NCI-H1092 (cell line): ENCODE measurements around the gene CACNA1E.

Experiments
- DNase-seq: peaks from one replicate; lab custom pipeline; 2025; lab: John Stamatoyannopoulos, UW

CACNA1E gene

DNA sequence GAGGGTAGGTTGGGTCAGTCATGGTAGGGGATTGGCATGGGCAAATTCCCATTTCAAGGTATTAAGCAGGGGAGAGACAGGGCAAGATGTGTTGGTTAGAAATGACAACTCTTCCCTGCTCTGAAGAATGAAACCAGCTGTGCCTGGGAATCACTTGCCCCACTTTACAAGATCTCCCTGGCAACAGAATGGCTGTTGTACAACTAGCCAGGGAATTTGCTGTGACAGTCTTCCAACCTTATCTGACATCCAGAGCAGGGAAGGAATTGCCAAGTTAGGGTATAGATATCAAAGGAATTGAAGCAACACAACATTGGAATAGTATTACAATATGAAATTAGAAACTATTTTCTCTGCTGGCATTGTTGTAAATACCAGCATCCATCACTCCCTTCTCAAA is 154.7 kb downstream of the CACNA1E start:
- DNase-seq: no peak

DNA sequence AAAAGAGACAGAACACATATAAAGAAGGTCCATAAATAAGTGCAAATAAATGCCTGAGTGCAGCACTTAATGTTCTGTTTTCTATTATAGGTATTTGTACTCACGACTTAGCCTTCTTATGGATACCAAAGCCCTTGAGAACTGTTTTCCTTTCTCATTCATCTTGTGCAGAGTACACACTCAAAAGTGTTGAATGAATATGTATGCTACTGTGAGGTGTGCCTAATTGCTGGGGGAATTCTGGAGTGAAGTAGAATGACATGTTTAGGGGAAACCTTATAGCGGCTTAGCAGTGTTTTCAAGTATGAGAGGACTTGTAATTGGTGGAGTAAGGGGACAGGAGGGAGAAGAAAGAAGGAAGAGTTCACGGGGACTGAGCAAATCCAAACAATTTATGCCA is 157.6 kb downstream of the CACNA1E start:
- no peak for DNase-seq

DNA sequence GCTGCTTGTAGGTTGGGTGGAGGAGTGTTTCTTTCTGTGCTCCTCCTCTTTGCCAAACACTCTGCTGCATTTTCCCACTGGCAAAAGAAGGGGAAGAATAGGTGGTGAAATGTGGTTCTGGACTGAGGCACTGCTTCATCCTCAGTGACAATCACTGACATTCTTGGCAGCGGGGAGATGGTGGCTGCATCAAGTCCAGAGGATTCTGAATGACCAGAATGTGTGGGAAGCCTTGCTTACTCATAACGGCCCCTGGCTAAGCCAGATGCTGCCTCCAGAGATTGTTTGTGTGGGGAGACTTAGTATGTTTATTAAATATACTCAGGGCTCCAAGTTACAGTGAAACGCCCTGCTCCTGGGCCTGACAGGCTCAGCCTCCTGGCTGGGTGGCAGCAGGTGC is 160.3 kb downstream of the CACNA1E start:
- no peak for DNase-seq

DNA sequence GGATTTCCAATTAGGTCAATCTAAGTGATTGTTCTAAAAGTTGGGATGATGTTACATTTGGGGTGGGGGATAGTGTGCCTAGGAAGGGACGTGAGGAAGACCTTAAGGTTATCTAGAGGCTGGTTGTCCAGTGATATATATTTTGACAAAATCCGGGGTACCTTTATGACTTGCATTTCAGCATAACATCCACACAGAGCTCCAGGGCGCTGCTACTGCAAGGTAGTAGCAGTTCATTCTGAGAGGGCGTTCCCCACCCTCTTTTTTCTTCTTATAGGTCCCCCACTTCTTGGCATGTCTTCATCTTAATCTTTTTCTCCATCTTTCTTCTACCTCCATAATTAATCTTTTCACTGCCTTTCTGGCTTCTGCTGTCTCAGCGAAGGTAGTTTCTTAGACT is 161.9 kb downstream of the CACNA1E start:
- no peak for DNase-seq

DNA sequence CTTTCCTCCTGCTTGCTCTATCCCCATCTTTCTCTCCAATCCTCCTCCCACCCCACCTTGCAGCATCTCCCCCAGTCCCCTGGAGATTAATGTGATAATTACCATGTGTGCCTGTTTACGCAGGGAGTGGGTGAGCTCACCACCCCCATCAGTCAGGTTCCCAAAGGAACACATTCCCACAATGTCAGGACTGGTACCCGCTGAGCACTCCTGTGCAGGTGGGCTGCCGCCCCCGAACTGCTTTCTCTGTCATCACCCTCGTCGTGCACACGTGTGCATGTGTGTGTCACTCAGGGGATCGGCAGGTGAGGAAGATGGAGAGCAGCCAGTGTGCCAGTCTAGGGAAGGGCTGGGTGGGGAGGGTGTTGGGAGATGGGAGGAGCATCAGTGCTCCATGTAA is 163.4 kb downstream of the CACNA1E start:
- DNase-seq: no peak

DNA sequence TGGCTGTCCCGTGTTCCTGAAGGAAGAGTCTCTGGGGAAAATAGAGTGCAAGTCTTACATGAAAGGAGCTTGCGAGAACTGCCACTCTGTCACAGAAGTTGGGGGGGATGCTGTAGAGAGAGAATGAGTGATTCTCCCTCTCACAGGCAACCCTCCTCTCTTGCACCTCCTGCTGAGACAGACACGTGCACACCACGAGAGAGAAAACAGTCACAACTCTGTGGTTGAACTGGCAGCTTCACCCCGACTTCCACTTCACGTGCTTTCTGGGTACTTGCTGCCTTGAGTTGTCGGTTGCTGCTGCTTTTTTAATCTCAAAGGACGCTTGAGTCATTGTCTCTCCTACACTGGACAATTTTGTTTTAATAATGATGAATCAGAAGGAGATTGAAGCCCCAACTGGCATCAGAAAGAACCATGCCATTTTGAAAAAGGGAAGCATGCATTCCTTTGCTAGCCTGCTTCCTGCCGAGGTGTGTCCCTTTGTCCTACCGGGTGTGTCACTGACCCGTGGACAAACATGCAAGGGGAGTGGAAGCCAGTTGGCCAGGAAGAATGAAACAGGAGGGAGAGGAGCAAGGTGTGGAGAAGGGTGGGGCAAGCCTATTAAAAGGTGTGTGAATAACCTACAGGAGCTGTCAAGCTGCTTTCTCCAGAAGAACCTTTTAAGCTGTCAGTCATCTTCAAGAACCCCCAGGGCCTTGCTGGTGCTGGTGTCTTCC is 164.2 kb downstream of the CACNA1E start:
- no peak for DNase-seq

DNA sequence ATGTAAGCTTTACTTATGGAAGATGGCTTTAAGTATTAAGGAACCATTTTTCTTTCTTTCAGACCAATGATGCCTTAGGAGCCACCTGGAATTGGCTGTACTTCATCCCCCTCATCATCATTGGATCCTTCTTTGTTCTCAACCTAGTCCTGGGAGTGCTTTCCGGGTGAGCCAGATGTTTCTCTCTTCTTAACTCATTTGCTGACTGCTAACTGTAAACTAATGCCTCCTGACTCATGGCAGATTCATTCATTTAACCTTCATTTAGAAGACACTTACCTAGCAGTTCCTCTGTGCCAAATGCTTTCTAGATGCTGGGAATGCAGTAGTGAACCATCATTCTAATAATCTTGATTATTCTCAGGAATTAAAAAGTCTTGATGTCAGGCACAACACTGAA is 168.0 kb downstream of the CACNA1E start:
- DNase-seq: no peak

DNA sequence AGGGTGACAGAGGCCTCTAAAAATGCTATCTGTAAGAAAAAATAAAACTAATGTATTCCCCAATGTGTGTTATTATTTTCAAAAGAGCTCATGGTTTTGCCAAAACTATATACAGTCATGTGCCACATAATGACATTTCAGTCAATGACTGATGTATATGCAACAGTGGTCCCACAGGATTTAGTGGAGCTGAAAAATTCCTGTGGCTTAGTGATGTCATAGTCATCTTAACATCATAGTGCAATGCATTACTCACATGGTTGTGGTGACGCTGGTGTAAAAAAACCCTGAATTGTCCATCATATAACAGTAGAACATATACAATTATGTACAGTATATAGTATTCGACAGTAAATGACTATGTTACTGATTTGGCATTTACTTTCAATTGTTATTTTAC is 172.4 kb downstream of the CACNA1E start:
- no peak for DNase-seq

DNA sequence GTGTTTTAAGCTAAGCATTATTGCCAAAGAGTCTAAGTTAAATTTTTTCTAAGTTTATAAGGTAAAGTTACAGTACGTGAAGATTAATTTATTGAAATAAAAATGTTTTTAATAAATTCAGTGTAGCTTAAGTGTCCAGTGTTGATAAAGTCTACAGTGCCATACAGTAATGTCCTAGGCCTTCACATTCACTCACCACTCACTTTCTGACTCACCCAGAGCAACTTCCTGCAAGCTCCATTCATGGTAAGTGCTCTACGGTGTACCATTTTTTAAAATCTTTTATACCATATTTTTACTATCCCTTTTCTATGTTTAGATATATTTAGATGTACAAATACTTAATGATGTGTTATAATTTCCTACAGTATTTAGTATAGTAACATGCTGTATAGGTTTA is 173.2 kb downstream of the CACNA1E start:
- DNase-seq: no peak

DNA sequence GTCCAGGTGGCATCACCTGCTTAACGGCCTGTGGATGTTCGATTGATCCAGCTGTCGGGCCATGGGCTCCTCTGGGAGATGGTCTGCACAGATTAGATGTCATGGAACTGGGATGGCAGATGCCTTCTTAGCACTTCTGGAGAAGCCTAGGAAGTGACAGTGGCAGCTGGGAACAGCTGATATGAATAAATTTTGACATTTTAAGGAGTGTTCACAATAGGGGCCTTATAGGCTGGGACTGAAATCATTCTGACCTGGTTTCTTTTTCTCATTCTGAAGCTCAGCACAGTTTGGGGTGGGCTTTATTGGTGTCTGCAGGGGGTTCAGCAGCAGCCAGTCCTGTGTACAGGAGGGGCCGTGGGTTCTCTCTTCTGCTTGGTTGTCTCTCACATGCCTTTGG is 175.3 kb downstream of the CACNA1E start:
- DNase-seq: no peak

DNA sequence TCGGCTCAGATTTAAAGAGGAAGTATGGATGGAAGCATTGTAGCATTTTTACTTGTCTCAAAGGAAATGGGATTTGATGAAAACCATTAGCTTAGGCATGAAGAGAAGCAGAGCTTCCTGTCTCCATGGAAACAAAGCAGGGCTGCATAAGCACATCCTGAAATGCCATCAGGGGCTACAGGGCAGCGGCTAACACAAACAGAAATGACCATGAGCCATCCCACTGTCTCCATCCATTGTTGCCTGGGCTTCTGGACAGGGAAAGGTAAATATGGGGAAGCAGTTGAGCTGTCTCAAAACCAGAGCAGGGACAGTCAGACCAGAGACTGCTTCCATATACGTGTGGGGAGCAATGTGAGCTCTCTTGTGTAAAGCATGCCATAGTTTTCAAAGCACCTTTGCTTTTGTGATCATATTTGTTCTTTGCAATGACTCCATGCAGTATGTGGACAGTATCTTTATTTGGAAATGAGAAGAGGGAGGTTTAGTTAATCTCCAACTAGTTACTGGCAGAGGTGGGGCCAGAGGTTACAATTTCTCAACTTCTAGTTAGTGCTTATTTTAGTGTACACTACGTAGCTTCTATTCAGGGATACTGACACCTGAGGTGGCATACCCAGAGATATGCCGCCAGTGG is 176.1 kb downstream of the CACNA1E start:
- DNase-seq: no peak

DNA sequence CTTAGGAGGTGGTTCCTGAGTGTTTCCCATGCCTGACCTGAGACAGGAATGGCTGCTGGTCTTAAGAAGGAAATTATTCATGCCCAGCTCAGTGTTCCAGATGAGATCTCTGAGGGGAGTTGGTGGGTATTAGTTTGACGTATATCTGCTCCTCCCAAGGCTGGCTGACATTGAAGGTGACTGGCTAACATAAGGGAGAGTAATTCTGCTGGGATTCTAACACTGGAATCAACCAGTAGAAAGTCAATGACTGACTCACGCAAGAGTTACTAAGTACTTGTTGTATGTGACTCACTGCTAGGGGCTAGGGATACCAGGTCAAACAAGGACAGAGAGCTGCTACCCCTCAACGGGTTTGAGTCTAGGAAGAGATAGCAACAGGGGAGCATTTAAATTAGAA is 177.3 kb downstream of the CACNA1E start:
- no peak for DNase-seq

DNA sequence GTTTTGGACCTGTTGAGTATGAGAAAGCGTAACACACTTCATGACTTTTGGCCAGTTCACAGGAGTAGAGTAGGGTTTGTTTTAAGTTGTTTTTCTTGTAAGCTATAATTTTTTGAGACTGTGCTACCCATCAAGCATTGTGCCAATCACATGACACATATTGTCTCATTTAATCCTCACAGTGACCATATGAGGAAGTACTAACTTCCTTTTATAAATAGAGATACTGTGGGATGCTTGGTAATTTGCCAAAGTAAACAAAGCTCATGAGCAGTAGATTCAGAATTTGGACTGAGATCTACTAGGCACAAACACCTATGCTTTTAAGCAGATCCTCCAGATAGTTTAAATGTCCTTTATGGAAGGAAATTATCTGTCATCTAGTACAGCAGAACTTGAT is 178.3 kb downstream of the CACNA1E start:
- no peak for DNase-seq

DNA sequence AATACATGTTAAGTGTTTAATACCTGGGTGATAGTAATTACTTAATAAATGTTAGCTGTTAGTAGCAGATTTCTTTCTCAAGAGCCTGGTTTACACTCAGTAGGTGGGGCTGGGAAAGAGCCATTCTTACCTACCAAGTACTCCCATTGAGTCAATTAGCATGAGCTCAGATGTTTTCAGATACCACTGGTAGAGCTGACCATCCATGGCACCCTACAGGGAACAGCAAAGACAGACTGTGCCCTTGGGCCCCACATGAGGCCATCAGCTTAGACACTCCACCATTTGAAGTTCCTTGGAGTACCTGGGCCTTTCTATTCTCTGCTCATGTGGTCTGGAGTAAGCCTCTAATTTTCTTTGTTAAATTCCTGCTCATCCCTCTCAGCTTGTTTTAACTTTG is 179.3 kb downstream of the CACNA1E start:
- no peak for DNase-seq

DNA sequence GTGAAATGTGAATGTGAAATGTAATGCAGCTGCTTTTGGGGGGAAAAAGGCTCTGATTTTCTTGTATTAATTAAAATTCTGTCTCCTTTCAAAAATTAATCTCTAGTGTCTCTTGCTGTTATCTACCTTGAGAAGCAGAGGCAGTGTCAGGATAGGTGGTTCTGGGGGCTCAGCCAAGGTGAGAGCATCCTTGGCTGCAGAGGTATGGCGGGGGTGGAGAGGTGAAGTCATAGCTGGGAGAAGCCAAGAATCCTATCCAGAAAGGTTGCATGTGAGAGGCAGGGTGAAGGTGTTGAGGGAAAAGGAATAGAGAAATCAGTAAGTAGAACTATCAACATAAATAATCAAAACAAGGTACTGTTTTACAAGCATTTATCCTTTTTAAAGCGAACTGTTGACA is 181.2 kb downstream of the CACNA1E start:
- no peak for DNase-seq

DNA sequence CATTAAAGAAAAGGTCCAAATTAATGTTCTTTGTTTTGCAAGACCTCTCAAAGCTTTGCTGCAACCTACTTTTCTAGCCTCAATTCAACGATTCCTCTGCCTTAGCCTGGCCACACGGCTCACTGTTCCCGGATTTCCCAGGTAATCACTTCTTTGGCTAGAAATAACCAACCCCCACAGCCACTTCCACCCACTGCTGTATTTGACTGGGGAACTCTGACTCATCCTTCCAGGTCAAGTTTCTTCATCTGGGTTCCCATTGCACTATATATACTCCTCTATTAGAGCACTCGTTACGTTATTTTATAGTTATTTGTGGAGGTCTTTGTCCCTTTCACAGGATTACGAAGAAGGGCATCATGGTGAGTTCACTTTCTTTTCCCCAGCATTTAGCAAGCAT is 185.9 kb downstream of the CACNA1E start:
- DNase-seq: no peak

DNA sequence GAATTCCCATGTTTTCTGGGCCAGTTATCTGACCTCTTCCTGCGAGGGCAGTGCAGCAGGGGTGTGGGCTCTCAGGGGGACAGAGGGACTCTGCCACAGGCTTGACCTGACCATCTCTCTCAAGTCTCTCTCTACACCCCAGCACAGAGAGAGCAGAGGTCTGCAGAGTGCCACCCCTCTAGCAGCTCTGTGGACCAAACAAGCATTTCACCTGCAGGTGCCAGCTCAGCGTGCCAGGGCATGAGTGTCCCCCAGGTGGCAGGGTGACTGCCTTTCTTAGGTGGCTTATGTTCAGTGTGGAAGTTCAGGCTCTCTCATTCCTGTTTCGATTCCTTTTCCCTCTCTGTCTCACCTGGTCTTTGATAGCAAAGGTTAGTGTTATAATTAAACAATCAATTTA is 191.3 kb downstream of the CACNA1E start:
- DNase-seq: no peak

DNA sequence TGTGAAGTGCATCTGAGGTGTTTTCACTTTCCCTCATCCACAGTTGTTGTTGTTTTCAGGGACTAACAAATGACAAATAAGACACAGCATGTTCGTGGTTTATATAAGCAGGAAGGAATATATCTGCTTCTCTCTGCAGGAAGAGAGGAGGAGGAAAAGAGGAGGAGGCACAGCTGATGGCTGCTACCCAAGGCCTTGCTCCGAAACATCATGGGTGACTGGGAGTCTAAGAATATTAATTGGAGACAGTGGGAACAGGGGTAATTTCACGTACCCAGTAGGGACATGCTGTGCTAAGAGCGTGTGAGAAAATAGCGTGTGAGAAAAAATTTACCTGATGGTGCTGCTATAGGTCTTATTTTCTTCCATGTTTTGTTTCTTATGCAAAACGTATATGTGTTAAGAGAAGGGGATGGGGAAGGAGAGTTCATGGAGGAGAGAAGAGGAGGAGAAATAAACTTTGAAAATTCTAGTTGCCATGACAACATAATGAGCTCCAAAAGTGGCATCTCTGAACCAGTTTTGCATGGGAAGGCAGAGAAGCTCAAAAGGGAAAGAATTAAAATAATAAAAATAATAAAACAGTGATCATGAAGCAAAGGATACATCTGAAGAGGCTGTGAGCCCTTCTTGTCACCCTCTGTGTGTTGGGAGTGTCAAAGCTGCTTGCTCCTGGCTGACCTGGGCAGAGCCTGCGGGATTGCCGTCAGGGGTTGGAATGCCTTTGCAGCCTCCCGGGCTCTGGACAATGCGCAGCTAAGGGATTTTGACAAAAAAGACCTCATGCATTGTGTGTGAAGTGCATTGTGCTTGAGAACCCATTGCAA is 192.0 kb downstream of the CACNA1E start:
- no peak for DNase-seq

DNA sequence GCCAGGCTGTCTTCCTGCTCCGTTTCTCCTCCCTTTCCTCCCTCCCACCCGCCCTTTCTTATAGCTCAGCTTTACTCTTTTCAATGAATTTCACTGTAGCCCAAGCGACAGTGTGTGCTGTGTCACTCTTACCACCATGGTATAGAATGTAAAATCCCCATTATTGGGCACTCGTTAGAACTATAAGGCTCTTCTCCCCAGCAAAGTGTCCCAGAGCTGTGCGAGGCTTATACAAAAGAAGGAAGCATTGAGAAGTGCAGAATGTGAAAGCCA is 192.5 kb downstream of the CACNA1E start:
- DNase-seq: no peak

DNA sequence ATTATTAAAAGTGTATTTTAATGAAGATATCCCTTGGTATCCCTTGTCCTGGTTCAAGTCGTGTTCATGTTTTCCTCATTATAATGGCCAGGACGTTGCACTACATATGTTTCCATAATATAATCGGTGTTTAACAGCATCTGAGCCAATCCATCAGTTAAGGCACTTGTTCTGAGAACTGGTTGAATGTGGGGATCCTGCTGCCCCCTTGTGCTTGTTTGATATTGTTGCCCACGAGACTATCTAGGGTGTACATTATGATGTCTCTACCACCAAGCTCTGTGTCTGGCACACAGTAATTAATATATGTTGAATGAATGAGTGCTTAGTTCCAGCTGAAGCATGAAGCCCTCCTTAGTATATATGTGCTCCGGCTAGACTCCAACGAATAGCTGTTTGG is 193.0 kb downstream of the CACNA1E start:
- peak; percentile 43 for DNase-seq

DNA sequence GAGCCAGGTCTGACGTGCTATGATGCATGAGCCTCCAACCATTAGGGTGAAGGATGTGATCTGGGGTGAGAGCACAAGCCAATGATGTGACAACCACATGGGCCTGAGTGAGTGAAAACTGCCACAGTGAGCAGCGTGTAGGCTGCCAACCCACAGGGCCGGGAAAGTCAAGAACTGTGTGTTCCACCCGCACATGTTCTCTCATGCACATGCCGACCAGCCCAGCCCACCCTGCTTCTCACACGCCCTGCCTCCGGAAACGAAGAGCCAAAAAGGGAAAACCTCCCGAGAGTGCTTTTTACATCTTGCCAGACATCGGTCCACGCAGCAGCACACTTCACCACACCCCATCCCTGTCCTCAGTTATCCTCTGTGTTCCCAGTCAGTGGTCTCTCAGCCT is 197.0 kb downstream of the CACNA1E start:
- DNase-seq: no peak

DNA sequence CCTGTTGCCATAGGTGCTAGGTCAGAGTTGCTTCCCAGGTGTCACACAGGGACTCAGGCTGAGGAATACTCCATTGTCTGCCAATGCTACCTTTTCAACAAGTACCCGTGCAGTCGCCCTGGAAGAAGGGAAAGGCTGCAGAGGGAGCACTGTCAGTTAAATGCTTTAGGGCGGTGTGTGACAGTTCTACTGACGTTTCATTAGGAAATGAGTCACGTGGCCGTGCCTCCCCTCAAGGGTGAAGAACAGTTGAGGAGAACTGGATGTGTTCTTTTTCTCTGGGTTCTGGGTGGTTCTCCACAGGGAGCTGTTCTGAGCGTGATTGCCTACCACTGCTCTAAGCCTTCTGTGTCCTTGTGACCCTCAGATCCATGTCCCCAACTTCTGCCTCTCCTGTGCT is 197.6 kb downstream of the CACNA1E start:
- no peak for DNase-seq

DNA sequence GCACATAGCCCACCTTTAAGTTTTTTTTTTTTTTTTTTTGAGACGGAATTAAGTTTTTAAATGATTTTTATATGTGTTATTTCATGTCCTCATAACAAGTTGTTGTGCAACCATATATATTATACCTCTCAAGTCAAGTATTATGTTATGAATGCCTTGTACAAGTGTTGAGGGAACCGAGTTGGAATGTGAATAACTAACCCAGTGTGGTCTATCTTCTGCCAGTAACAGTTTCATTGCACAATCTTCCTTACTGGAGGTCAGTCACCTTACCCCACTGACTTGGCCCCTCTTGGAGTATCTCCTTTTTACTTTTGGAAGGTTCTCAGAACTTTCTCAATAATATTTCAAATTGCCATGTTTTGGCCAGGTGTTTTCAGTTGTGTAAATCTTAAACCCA is 201.9 kb downstream of the CACNA1E start:
- DNase-seq: no peak

DNA sequence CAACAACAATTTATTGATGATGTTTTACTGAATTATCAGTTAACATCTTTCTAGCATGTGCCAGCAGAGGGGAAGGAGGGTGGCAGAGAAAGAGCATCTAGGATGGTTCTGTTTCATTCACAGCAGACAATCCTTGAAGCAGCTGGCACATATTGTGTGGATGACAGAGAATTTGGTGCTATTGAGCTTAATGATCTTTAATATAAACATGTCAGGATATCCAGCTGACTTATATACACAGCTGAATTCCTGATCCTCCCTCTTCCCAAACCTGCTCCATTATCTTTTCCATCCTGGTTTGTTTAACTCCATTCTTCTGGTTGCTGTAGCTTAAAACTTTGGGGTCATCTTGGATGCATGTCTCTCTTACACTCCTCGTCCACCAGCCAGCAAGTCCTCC is 218.6 kb downstream of the CACNA1E start:
- no peak for DNase-seq
